Measurements from ENCODE around the gene ADGRG3.
"Not testable (repeated sequence)": the region's sequence is repeated elsewhere in the genome, so short reads cannot be mapped to it uniquely, and the experiment has no call there.

The ADGRG3 gene

GRCh38 chr16:57669476-57670162 is 1.5 kb downstream of the ADGRG3 start:
- H3K9ac ChIP-seq (ENCODE audit: low read depth, low read length): no peak overlapping the region
- no peaks in the 10 kb centered on the region for H3K36me3 ChIP-seq (ENCODE audit: insufficient read depth, low read depth, low read length)
- no peak overlapping the region for H3K4me3 ChIP-seq (ENCODE audit: low read length)
- H3K9me3 ChIP-seq (ENCODE audit: insufficient read depth, low read depth, low read length): no peaks in the 10 kb centered on the region
- no peaks in the 10 kb centered on the region for H3K4me1 ChIP-seq (ENCODE audit: insufficient read depth, low read length)
- H3K27me3 ChIP-seq (ENCODE audit: insufficient read depth, low read length): no peaks in the 10 kb centered on the region
- H3K27ac ChIP-seq (ENCODE audit: low read length): no peak overlapping the region

- H3K9ac ChIP-seq (ENCODE audit: low read depth, low read length): no peak overlapping the region
- no peaks in the 10 kb centered on the region for H3K27me3 ChIP-seq (ENCODE audit: insufficient read depth, low read length)
- no peaks in the 10 kb centered on the region for H3K9me3 ChIP-seq (ENCODE audit: insufficient read depth, low read depth, low read length)
- H3K36me3 ChIP-seq (ENCODE audit: insufficient read depth, low read depth, low read length): no peaks in the 10 kb centered on the region
- no peak overlapping the region for H3K27ac ChIP-seq (ENCODE audit: low read length)
- H3K4me3 ChIP-seq (ENCODE audit: low read length): no peak overlapping the region
- no peaks in the 10 kb centered on the region for H3K4me1 ChIP-seq (ENCODE audit: insufficient read depth, low read length)
These were observed 2.1 kb downstream of the ADGRG3 start for GRCh38 chr16:57670196-57670595.

- H3K9ac ChIP-seq (ENCODE audit: low read depth, low read length); H3K36me3 ChIP-seq (ENCODE audit: insufficient read depth, low read depth, low read length); H3K27ac ChIP-seq (ENCODE audit: low read length); H3K9me3 ChIP-seq (ENCODE audit: insufficient read depth, low read depth, low read length); H3K4me3 ChIP-seq (ENCODE audit: low read length); H3K4me1 ChIP-seq (ENCODE audit: insufficient read depth, low read length); H3K27me3 ChIP-seq (ENCODE audit: insufficient read depth, low read length): not testable (repeated sequence)
These were observed 3.3 kb downstream of the ADGRG3 start for GRCh38 chr16:57671451-57671850.

GRCh38 chr16:57672416-57672815 is 4.3 kb downstream of the ADGRG3 start:
- H3K9me3 ChIP-seq (ENCODE audit: insufficient read depth, low read depth, low read length): no peaks in the 10 kb centered on the region
- H3K4me1 ChIP-seq (ENCODE audit: insufficient read depth, low read length): peaks cover 6% of the 10 kb centered on the region; the same call in 1 of the 2 replicates
- no peaks in the 10 kb centered on the region for H3K36me3 ChIP-seq (ENCODE audit: insufficient read depth, low read depth, low read length)
- no peak overlapping the region for H3K27ac ChIP-seq (ENCODE audit: low read length)
- no peaks in the 10 kb centered on the region for H3K27me3 ChIP-seq (ENCODE audit: insufficient read depth, low read length)
- H3K9ac ChIP-seq (ENCODE audit: low read depth, low read length): no peak overlapping the region
- H3K4me3 ChIP-seq (ENCODE audit: low read length): no peak overlapping the region

GRCh38 chr16:57672824-57673223 is 4.7 kb downstream of the ADGRG3 start:
- no peaks in the 10 kb centered on the region for H3K9me3 ChIP-seq (ENCODE audit: insufficient read depth, low read depth, low read length)
- H3K27ac ChIP-seq (ENCODE audit: low read length): no peak overlapping the region
- H3K36me3 ChIP-seq (ENCODE audit: insufficient read depth, low read depth, low read length): no peaks in the 10 kb centered on the region
- H3K4me3 ChIP-seq (ENCODE audit: low read length): no peak overlapping the region
- H3K27me3 ChIP-seq (ENCODE audit: insufficient read depth, low read length): no peaks in the 10 kb centered on the region
- peaks cover 6% of the 10 kb centered on the region; the same call in 1 of the 2 replicates for H3K4me1 ChIP-seq (ENCODE audit: insufficient read depth, low read length)
- H3K9ac ChIP-seq (ENCODE audit: low read depth, low read length): no peak overlapping the region; the same call in 1 of the 2 replicates

- H3K27ac ChIP-seq (ENCODE audit: low read length): no peak overlapping the region
- H3K9me3 ChIP-seq (ENCODE audit: insufficient read depth, low read depth, low read length): no peaks in the 10 kb centered on the region
- H3K4me1 ChIP-seq (ENCODE audit: insufficient read depth, low read length): peaks cover 6% of the 10 kb centered on the region; the same call in 1 of the 2 replicates
- H3K36me3 ChIP-seq (ENCODE audit: insufficient read depth, low read depth, low read length): no peaks in the 10 kb centered on the region
- H3K9ac ChIP-seq (ENCODE audit: low read depth, low read length): no peak overlapping the region
- no peak overlapping the region for H3K4me3 ChIP-seq (ENCODE audit: low read length)
- H3K27me3 ChIP-seq (ENCODE audit: insufficient read depth, low read length): no peaks in the 10 kb centered on the region
These were observed 7.8 kb downstream of the ADGRG3 start for GRCh38 chr16:57675741-57676551.

- H3K9ac ChIP-seq (ENCODE audit: low read depth, low read length): no peak overlapping the region
- H3K27me3 ChIP-seq (ENCODE audit: insufficient read depth, low read length): no peaks in the 10 kb centered on the region
These were observed 8.5 kb downstream of the ADGRG3 start for GRCh38 chr16:57676553-57677085.

GRCh38 chr16:57677622-57678369 is 9.7 kb downstream of the ADGRG3 start:
- Histone ChIP-seq H3K27me3 (ENCODE audit: insufficient read depth, low read length) (no peaks in the 10 kb centered on the region), H3K9ac (ENCODE audit: low read depth, low read length) (no peak overlapping the region), H3K9me3 (ENCODE audit: insufficient read depth, low read depth, low read length) (no peaks in the 10 kb centered on the region), H3K27ac (ENCODE audit: low read length) (no peak overlapping the region), H3K4me3 (ENCODE audit: low read length) (no peak overlapping the region), H3K4me1 (ENCODE audit: insufficient read depth, low read length) (peaks cover 6% of the 10 kb centered on the region; the same call in 1 of the 2 replicates), H3K36me3 (ENCODE audit: insufficient read depth, low read depth, low read length) (no peaks in the 10 kb centered on the region)

More at GRCh38 chr16:57676553-57677085, 8.5 kb downstream of the ADGRG3 start:
- peaks cover 6% of the 10 kb centered on the region; the same call in 1 of the 2 replicates for H3K4me1 ChIP-seq (ENCODE audit: insufficient read depth, low read length)
- H3K27ac ChIP-seq (ENCODE audit: low read length): no peak overlapping the region
- no peaks in the 10 kb centered on the region for H3K36me3 ChIP-seq (ENCODE audit: insufficient read depth, low read depth, low read length)
- no peak overlapping the region for H3K4me3 ChIP-seq (ENCODE audit: low read length)
- H3K9me3 ChIP-seq (ENCODE audit: insufficient read depth, low read depth, low read length): no peaks in the 10 kb centered on the region

GRCh38 chr16:57679016-57679415 is 10.9 kb downstream of the ADGRG3 start:
- Histone ChIP-seq H3K36me3 (ENCODE audit: insufficient read depth, low read depth, low read length) (no peaks in the 10 kb centered on the region), H3K9me3 (ENCODE audit: insufficient read depth, low read depth, low read length) (no peaks in the 10 kb centered on the region), H3K27ac (ENCODE audit: low read length) (no peak overlapping the region), H3K4me3 (ENCODE audit: low read length) (no peak overlapping the region), H3K4me1 (ENCODE audit: insufficient read depth, low read length) (peaks cover 6% of the 10 kb centered on the region; the same call in 1 of the 2 replicates), H3K9ac (ENCODE audit: low read depth, low read length) (no peak overlapping the region), H3K27me3 (ENCODE audit: insufficient read depth, low read length) (no peaks in the 10 kb centered on the region)

GRCh38 chr16:57679767-57680482 is 11.8 kb downstream of the ADGRG3 start:
- no peaks in the 10 kb centered on the region for H3K36me3 ChIP-seq (ENCODE audit: insufficient read depth, low read depth, low read length)
- no peak overlapping the region for H3K9ac ChIP-seq (ENCODE audit: low read depth, low read length)
- peaks cover 6% of the 10 kb centered on the region; the same call in 1 of the 2 replicates for H3K4me1 ChIP-seq (ENCODE audit: insufficient read depth, low read length)
- H3K27ac ChIP-seq (ENCODE audit: low read length): no peak overlapping the region
- no peak overlapping the region for H3K4me3 ChIP-seq (ENCODE audit: low read length)
- H3K27me3 ChIP-seq (ENCODE audit: insufficient read depth, low read length): no peaks in the 10 kb centered on the region
- no peaks in the 10 kb centered on the region for H3K9me3 ChIP-seq (ENCODE audit: insufficient read depth, low read depth, low read length)

GRCh38 chr16:57680842-57681375 is 12.8 kb downstream of the ADGRG3 start:
- Histone ChIP-seq H3K27me3 (ENCODE audit: insufficient read depth, low read length) (no peaks in the 10 kb centered on the region), H3K9ac (ENCODE audit: low read depth, low read length) (no peak overlapping the region), H3K36me3 (ENCODE audit: insufficient read depth, low read depth, low read length) (no peaks in the 10 kb centered on the region), H3K4me1 (ENCODE audit: insufficient read depth, low read length) (peaks cover 3% of the 10 kb centered on the region; the same call in 1 of the 2 replicates), H3K4me3 (ENCODE audit: low read length) (no peak overlapping the region), H3K9me3 (ENCODE audit: insufficient read depth, low read depth, low read length) (no peaks in the 10 kb centered on the region), H3K27ac (ENCODE audit: low read length) (no peak overlapping the region)
